Heart right ventricle (tissue), 16 donors: ENCODE results near the gene INPP5A. TPM values are rescaled to one million over a fixed set of nuclear protein-coding genes. Genes with fewer than 3 reads are reported as not detected.

Source experiments
- ATAC-seq, 8 donors: fragments of 200-7000 bp; cut with Tn5 transposase; one replicate each; pipeline ENCODE4 v1.9.1; 2020; ENCODE audit warnings: mild to moderate bottlenecking in 8 of 8, moderate library complexity in 8 of 8, moderate number of reproducible peaks in 1 of 8
- DNase-seq, 2 donors: peaks; one replicate each; pipeline ENCODE4 v3.0.0-alpha.2; 2020
- H3K27ac ChIP-seq, 10 donors: fragments of 200-600 bp; sonication (generic) in 2 of 10; one replicate each; pipeline versions ENCODE4 v1.5.0 to v1.8.0; 2020 to 2022; ENCODE audit warnings: mild to moderate bottlenecking in 3 of 10
- H3K27me3 ChIP-seq, 7 donors: fragments of 200-600 bp; one replicate each; pipeline ENCODE4 v1.8.0; 2021 to 2022; ENCODE audit warnings: mild to moderate bottlenecking in 2 of 7
- H3K36me3 ChIP-seq, 9 donors: fragments of 200-600 bp; sonication (generic) in 1 of 9; one replicate each; pipeline versions ENCODE4 v1.5.0 to v1.8.0; 2020 to 2022; ENCODE audit warnings: mild to moderate bottlenecking in 2 of 9
- H3K4me1 ChIP-seq, 9 donors: fragments of 200-600 bp; sonication (generic) in 1 of 9; one replicate each; pipeline versions ENCODE4 v1.5.0 to v1.8.0; 2020 to 2022; ENCODE audit warnings: mild to moderate bottlenecking in 4 of 9
- H3K4me3 ChIP-seq, 10 donors: fragments of 200-600 bp; sonication (generic) in 2 of 10; one replicate each; pipeline versions ENCODE4 v1.5.0 to v1.8.0; 2020 to 2022; ENCODE audit warnings: mild to moderate bottlenecking in 7 of 10, moderate library complexity in 2 of 10
- H3K9me3 ChIP-seq, 11 donors: fragments of 200-600 bp in 10 of 11; sonication (generic) in 2 of 11; one replicate each; pipeline versions ENCODE4 v1.5.0 to v1.8.0; 2013 to 2022; ENCODE audit warnings: mild to moderate bottlenecking in 2 of 11, control low read depth in 1 of 11, moderate library complexity in 1 of 11
- CTCF ChIP-seq, 9 donors: fragments of 200-600 bp; sonication (generic) in 2 of 9; IDR thresholded peaks; one replicate each; pipeline versions ENCODE4 v1.5.0 to v1.8.0; 2021 to 2022; ENCODE audit warnings: antibody characterized with exemption in 9 of 9, mild to moderate bottlenecking in 5 of 9, moderate library complexity in 1 of 9
- WGBS, 2 donors: extraction: QIAGEN DNeasy Blood & Tissue Kit; methylation state at CpG; one replicate each; pipeline ENCODE4 v1.1.7; 2013; ENCODE audit warnings: inconsistent platforms in 1 of 2; 5-methylcytosine and 5-hydroxymethylcytosine counted together
- intact Hi-C, 10 donors: fragments of 100-400 bp; cut with DNase I; formaldehyde crosslinking; loops; one replicate each; pipeline versions ENCODE4 v1.11.1 to v1.14.2; 2022
- polyA plus RNA-seq, 2 donors: library from polyadenylated mRNA; stranded (reverse); fragments of 200-250 nt; gene quantifications; one replicate each; pipeline ENCODE4 v1.2.3, GENCODE V29; 2013
- total RNA-seq, 10 donors: library from RNA; stranded (reverse); fragmentation: NEBNext Ultra II Directional in 3 of 10; extraction: Animal tissue kit (Norgen Biotek cat#: 25700) in 3 of 10; gene quantifications; one replicate each; pipeline versions ENCODE4 v1.2.1 to v1.2.4, GENCODE V29; 2021 to 2023
- donor health status: Arrhythmogenic right ventricular cardiomyopathy.
- donor health status: ischemic (EF 13 %, LVEDD 7.1; RV severe dilation, severe dysfunction).
- donor health status: healthy with polysubstance abuse.
- donor health status: DM: no; HTN: yes; CAD: no.
- donor health status: DM: no; HTN: no; CAD: no.
- donor health status: ischemic (EF 25% LVEDD 6.9; RV normal size, moderate dysfunction).
- donor health status: ischemic (EF 25% LVEDD 5.7; RV mildly dilated, moderate dysfunction).
- donor health status: healthy.
- donor health status: DM: yes; HTN: yes; CAD: no.
- donor health status: Ischemic cardiomyopathy.
- donor health status: ischemic (EF 35%, LVEDD 5.7; RV mildly dilated, moderate dysfunction).
- donor health status: nonischemic (EF 11% LVEDD 7.7; RV severe dilation, severe dysfunction).
- donor health status: DM: yes; HTN: yes; CAD: no.
- donor health status: PGD.
- donor health status: ischemic (EF 29% LVEDD 5.4; RV normal size, mild dysfunction).
- donor health status: nonischemic (EF 23%, LVEDD 6.1; RV moderate dilation, normal function).

The INPP5A gene
- total and polyA plus RNA-seq, 12 donors = 30.4 to 122 (median 106) TPM

DNA sequence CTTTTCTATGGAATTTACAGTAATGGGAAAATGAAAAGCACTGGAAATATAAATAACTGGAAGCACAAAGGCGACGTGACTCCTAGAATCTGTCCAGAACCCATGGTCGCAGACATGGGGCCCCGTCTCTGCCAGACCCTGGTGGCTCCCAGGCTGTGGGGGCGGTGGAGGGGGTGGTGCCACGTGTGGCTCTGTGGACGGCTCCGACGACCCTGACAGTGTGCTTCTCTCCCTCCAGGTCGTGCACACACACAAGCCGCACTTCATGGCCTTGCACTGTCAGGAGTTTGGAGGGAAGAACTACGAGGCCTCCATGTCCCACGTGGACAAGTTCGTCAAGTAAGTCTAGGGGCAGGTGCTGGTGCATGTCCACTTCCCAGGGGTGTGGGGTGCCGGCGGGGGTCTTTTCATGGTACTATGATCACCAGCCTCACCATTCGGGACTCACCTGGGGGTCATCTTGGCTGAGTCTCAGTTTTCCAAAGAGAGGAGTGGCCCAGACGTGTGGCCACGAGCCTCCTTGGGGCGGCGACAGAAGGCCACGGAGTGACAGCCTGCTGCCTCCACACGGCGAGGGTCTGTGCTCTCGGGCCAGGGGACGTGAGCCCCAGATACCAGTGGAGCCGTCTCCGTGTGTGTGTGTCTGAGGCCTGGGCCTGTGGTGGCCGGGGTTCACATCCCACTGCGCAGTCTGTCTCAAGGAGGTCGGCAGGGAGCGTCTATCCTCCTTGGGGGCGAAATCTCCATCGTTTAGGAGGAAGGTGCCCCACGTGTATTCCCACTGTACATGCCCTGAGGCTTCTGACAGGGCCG is 108.2 kb downstream of the INPP5A start:
- DNase-seq (no peak), ATAC-seq (peak in 1 of 8 donors; percentile 12)
- TF ChIP-seq CTCF (IDR thresholded peaks at IDR 0.05) = no peak
- H3K36me3 ChIP-seq = peaks cover 0 to 39% (median 6%) of the 10 kb centered on the region in 9 donors
- 90 to 93% methylated on average over 36 of the region's 36 CpGs for WGBS, 2 donors
- no peaks in the 10 kb centered on the region for H3K9me3 ChIP-seq
- H3K27ac ChIP-seq = no peak overlapping the region
- H3K27me3 ChIP-seq = no peaks in the 10 kb centered on the region
- peaks cover 0 to 7% (median 0%) of the 10 kb centered on the region in 9 donors for H3K4me1 ChIP-seq
- no peak overlapping the region for H3K4me3 ChIP-seq
- intact Hi-C loops = loop anchor here in 3 of 10 donors (2.0 to 10.0 kb wide), 3 partner anchors 189 to 421 kb away; no protein-coding TSS in a partner anchor

GRCh38 chr10:132646443-132647097 is 109.0 kb downstream of the INPP5A start:
- H3K27me3 ChIP-seq = no peaks in the 10 kb centered on the region
- H3K4me1 ChIP-seq = peaks cover 0 to 7% (median 0%) of the 10 kb centered on the region in 9 donors
- H3K4me3 ChIP-seq = no peak overlapping the region
- no peak overlapping the region for H3K27ac ChIP-seq
- intact Hi-C loops = loop anchor here in 3 of 10 donors (10.0 kb wide), 2 partner anchors 262 to 422 kb away; no protein-coding TSS in a partner anchor
- H3K36me3 ChIP-seq = peaks cover 0 to 43% (median 7%) of the 10 kb centered on the region in 9 donors
- no peak for TF ChIP-seq CTCF (IDR thresholded peaks at IDR 0.05)
- ATAC-seq (peak in 2 of 8 donors; percentile 4 to 19), DNase-seq (no peak)
- WGBS, 2 donors = 95% methylated on average over 31 of the region's 31 CpGs
- no peaks in the 10 kb centered on the region for H3K9me3 ChIP-seq

DNA sequence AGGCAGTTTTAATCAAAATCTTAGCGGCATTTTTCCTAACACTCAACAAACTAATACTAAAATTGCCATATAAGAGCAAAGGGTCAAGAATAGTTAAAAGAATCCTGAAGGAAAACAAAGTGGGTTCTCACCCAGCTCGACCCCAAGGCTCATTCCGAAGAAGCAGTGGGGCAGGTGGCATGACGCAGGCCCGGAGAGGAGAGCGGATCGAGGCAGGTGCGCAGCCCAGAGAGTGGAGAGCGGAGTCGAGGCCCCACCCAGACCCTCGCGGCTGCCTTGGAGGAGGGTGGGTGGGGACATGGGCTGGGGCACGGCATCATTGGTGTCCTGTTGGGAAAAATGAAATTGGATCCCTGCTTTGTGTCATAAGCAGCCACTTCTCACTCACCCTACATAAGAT is 109.8 kb downstream of the INPP5A start:
- peaks cover 0 to 7% (median 0%) of the 10 kb centered on the region in 9 donors for H3K4me1 ChIP-seq
- no peak for TF ChIP-seq CTCF (IDR thresholded peaks at IDR 0.05)
- no peaks in the 10 kb centered on the region for H3K27me3 ChIP-seq
- no peak for ATAC-seq
- peaks cover 0 to 52% (median 8%) of the 10 kb centered on the region in 9 donors for H3K36me3 ChIP-seq
- 94% methylated on average over 13 of the region's 13 CpGs for WGBS, 2 donors
- no peak overlapping the region for H3K4me3 ChIP-seq
- H3K9me3 ChIP-seq = no peaks in the 10 kb centered on the region
- no peak for DNase-seq
- intact Hi-C loops = loop anchor here in 3 of 10 donors (10.0 kb wide), 2 partner anchors 263 to 423 kb away; no protein-coding TSS in a partner anchor
- H3K27ac ChIP-seq = no peak overlapping the region

- Histone ChIP-seq H3K36me3 (peaks cover 0 to 60% (median 16%) of the 10 kb centered on the region in 9 donors), H3K4me1 (peaks cover 0 to 7% (median 0%) of the 10 kb centered on the region in 9 donors), H3K27me3 (no peaks in the 10 kb centered on the region), H3K9me3 (no peaks in the 10 kb centered on the region), H3K27ac (no peak overlapping the region), H3K4me3 (no peak overlapping the region)
- ATAC-seq = no peak
- no peak for TF ChIP-seq CTCF (IDR thresholded peaks at IDR 0.05)
- no peak for DNase-seq
- WGBS, 2 donors = 87 to 89% methylated on average over 26 of the region's 26 CpGs
- intact Hi-C loops = loop anchor here in 3 of 10 donors (10.0 kb wide), 2 partner anchors 263 to 423 kb away; no protein-coding TSS in a partner anchor
These were observed 110.7 kb downstream of the INPP5A start for GRCh38 chr10:132648072-132648850.
